IPS DF 6.9 (cell line): ENCODE results near the gene MAML2.

Source experiments
- DNase-seq: peaks from one replicate; pipeline ENCODE4 v3.0.0-alpha.2; 2013; ENCODE audit warnings: low read depth, low spot score
- H3K27ac ChIP-seq: one replicate; pipeline ENCODE4 v1.5.1; 2013; ENCODE audit warnings: low read length, control low read depth
- H3K27me3 ChIP-seq: 2 replicates; pipeline ENCODE4 v1.6.1; 2013; ENCODE audit warnings: mild to moderate bottlenecking, low read length; ENCODE audit not compliant: control insufficient read depth, insufficient read depth
- H3K36me3 ChIP-seq: 2 replicates; pipeline ENCODE4 v1.6.1; 2013; ENCODE audit warnings: low read length; ENCODE audit not compliant: control insufficient read depth, insufficient read depth
- H3K4me1 ChIP-seq: 2 replicates; pipeline ENCODE4 v1.6.1; 2013; ENCODE audit warnings: low read length; ENCODE audit not compliant: control insufficient read depth, insufficient read depth
- H3K4me3 ChIP-seq: 2 replicates; pipeline ENCODE4 v1.5.1; 2013; ENCODE audit warnings: mild to moderate bottlenecking, low read length
- H3K9me3 ChIP-seq: 2 replicates; pipeline ENCODE4 v1.6.1; 2013; ENCODE audit warnings: low read length, inconsistent platforms; ENCODE audit not compliant: control insufficient read depth, insufficient read depth
- WGBS: extraction: QIAGEN DNeasy Blood & Tissue Kit; methylation state at CpG from one replicate; pipeline ENCODE4 v1.1.7; 2013; ENCODE audit warnings: mixed read lengths, missing lambda C conversion rate; ENCODE audit not compliant: insufficient read length, insufficient coverage; 5-methylcytosine and 5-hydroxymethylcytosine counted together

Gene MAML2

GRCh38 chr11:96309016-96309642 lies 33.9 kb downstream of the MAML2 start:
- Histone ChIP-seq H3K36me3 (no peaks in the 10 kb centered on the region), H3K27me3 (no peaks in the 10 kb centered on the region), H3K4me3 (no peak overlapping the region), H3K27ac (no peak overlapping the region), H3K9me3 (no peaks in the 10 kb centered on the region), H3K4me1 (peaks cover 2% of the 10 kb centered on the region; the same call in 1 of the 2 replicates)
- DNase-seq: no peak
- no CpG with 5 or more reads among the region's 2 CpGs for WGBS

GRCh38 chr11:96307776-96308140 lies 35.2 kb downstream of the MAML2 start:
- Histone ChIP-seq H3K27me3 (no peaks in the 10 kb centered on the region), H3K27ac (no peak overlapping the region), H3K9me3 (no peaks in the 10 kb centered on the region), H3K36me3 (no peaks in the 10 kb centered on the region), H3K4me1 (no peaks in the 10 kb centered on the region), H3K4me3 (no peak overlapping the region)
- no peak for DNase-seq
- WGBS: no CpG with 5 or more reads among the region's 3 CpGs

- Histone ChIP-seq H3K4me1 (no peaks in the 10 kb centered on the region), H3K4me3 (no peak overlapping the region)
- no peak for DNase-seq
Observed at GRCh38 chr11:96306933-96307775, 35.8 kb downstream of the MAML2 start.

DNA sequence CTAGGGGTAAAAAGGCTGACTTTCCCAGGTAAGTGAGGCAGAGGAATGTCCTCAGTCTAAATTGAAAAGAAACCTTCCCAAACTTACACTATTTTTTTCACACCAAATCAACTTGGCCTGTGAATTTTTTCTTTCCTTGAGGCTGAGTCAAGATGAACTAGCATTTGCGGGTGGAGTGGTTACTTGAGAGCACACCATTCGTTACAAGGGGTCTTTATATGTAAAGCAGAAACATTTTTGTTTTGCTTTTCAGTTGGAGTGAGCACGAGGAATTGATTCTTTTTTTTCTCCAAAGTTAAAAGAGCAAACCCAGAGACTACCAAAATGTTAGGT lies 36.4 kb downstream of the MAML2 start:
- Histone ChIP-seq H3K9me3 (no peaks in the 10 kb centered on the region), H3K4me3 (no peak overlapping the region), H3K4me1 (no peaks in the 10 kb centered on the region), H3K36me3 (no peaks in the 10 kb centered on the region), H3K27ac (no peak overlapping the region), H3K27me3 (no peaks in the 10 kb centered on the region)
- DNase-seq: no peak
- WGBS: no CpG with 5 or more reads among the region's 3 CpGs

More at GRCh38 chr11:96306933-96307775, 35.8 kb downstream of the MAML2 start:
- no CpG with 5 or more reads among the region's 10 CpGs for WGBS
- Histone ChIP-seq H3K27me3 (no peaks in the 10 kb centered on the region), H3K9me3 (no peaks in the 10 kb centered on the region), H3K36me3 (no peaks in the 10 kb centered on the region), H3K27ac (no peak overlapping the region)

DNA sequence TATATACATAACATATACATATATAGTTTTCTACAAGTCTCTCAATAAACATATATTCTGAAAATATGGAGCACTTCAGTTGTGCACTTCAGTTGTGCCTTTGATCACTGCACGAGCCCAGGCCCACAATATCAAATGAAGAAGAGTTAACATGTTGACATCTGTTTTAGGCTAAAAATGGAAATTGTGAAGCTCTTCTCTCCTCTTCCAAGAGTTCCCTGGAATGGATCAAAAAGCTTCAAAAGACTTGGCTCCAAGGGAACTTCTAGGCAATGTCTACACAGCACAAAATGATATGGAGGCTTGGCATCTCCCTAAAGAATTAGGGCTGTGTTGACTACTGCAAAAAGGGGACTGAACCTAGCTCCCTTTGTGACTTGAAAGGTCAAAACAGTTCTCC lies 36.9 kb downstream of the MAML2 start:
- H3K27me3 ChIP-seq: no peaks in the 10 kb centered on the region
- no peaks in the 10 kb centered on the region for H3K4me1 ChIP-seq
- H3K36me3 ChIP-seq: no peaks in the 10 kb centered on the region
- no peak overlapping the region for H3K27ac ChIP-seq
- WGBS: no CpG with 5 or more reads among the region's 1 CpG
- DNase-seq: no peak
- H3K4me3 ChIP-seq: no peak overlapping the region
- H3K9me3 ChIP-seq: no peaks in the 10 kb centered on the region

DNA sequence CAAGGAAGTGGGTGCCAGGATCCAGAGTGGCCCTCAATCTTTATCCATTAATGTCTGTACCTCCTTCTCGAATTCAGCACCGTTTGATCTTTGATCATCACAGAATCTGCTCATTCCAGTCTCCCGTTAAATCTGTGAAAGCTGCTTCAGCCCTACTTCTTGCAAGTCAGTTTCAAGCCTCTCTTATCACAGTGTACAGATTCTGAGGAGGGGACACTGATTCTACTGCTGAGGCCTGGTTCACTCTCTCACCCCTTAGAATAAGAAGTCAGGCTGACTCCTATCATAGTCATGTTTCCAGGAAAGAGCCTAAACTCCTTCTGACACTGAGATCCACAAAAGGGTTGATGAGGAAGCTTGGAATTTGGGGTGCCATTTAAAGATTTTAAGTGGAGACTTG lies 39.0 kb downstream of the MAML2 start:
- no peak overlapping the region for H3K4me3 ChIP-seq
- WGBS: no CpG with 5 or more reads among the region's 3 CpGs

GRCh38 chr11:96303064-96303463 lies 39.9 kb downstream of the MAML2 start:
- Histone ChIP-seq H3K27ac (no peak overlapping the region), H3K36me3 (no peaks in the 10 kb centered on the region), H3K4me3 (no peak overlapping the region), H3K9me3 (no peaks in the 10 kb centered on the region), H3K27me3 (no peaks in the 10 kb centered on the region), H3K4me1 (no peaks in the 10 kb centered on the region)
- no CpG with 5 or more reads among the region's 1 CpG for WGBS
- no peak for DNase-seq

More for the DNA sequence above, 39.0 kb downstream of the MAML2 start:
- Histone ChIP-seq H3K36me3 (no peaks in the 10 kb centered on the region), H3K27ac (no peak overlapping the region), H3K9me3 (no peaks in the 10 kb centered on the region), H3K4me1 (no peaks in the 10 kb centered on the region), H3K27me3 (no peaks in the 10 kb centered on the region)
- DNase-seq: no peak

DNA sequence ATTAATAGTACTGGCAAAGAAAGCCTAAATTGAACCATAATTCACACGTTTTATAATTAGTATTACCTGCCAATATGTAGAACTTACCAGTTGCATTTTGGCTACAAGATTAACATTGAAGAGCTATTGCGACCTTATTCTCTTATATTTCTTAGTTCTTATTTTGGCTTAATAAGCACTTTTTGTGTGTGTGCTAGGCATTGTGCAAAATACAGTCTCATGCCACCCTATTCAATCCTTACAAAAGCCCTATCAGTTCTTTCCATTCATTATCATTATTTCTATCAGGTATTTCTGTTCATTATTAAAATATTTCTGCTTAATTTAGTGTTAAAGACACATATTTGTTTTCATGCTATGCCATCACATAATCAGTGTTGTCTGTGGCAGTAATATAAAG lies 41.2 kb downstream of the MAML2 start:
- Histone ChIP-seq H3K4me3 (no peak overlapping the region), H3K27ac (no peak overlapping the region), H3K27me3 (no peaks in the 10 kb centered on the region), H3K9me3 (no peaks in the 10 kb centered on the region), H3K4me1 (no peaks in the 10 kb centered on the region), H3K36me3 (no peaks in the 10 kb centered on the region)
- no CpG with 5 or more reads among the region's 2 CpGs for WGBS
- DNase-seq: no peak

GRCh38 chr11:96299155-96299888 lies 43.7 kb downstream of the MAML2 start:
- Histone ChIP-seq H3K4me1 (no peaks in the 10 kb centered on the region), H3K4me3 (no peak overlapping the region), H3K27ac (no peak overlapping the region), H3K9me3 (no peaks in the 10 kb centered on the region), H3K27me3 (no peaks in the 10 kb centered on the region), H3K36me3 (no peaks in the 10 kb centered on the region)
- no CpG with 5 or more reads among the region's 8 CpGs for WGBS
- DNase-seq: no peak

DNA sequence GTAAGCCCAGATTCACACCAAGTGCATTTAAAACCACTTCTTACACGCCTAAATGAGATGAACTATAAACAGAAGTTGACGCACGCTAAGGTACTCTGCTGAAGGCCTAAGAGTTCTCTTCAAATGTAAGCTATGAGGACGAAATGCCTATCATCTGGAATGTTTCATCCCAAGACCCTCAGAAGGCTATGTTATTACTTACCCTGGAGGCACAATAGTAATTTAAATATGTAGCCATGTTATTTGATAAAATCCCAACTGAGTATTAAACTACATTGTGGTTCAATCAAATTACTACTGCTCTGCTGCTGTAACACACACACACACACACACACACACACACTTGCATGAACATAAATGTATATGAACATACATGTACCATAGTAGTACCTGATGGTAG lies 47.6 kb downstream of the MAML2 start:
- no CpG with 5 or more reads among the region's 4 CpGs for WGBS
- H3K9me3 ChIP-seq: no peaks in the 10 kb centered on the region
- no peaks in the 10 kb centered on the region for H3K4me1 ChIP-seq
- H3K4me3 ChIP-seq: no peak overlapping the region
- H3K36me3 ChIP-seq: no peaks in the 10 kb centered on the region
- no peak for DNase-seq
- no peaks in the 10 kb centered on the region for H3K27me3 ChIP-seq
- no peak overlapping the region for H3K27ac ChIP-seq
